GM23248 (cell line): ENCODE results near the gene MAT2B. TPM values are rescaled to one million over a fixed set of nuclear protein-coding genes. Genes with fewer than 3 reads are reported as not detected.

Experiments
- DNase-seq: peaks from one replicate; pipeline ENCODE4 v3.0.0-alpha.2; 2015
- H2AFZ ChIP-seq: fragments of 200-600 bp; sonication (generic); 2 replicates; pipeline ENCODE4 v1.6.1; 2016; ENCODE audit warnings: antibody characterized with exemption
- H3F3A ChIP-seq: fragments of 200-600 bp; sonication (generic); 2 replicates; pipeline ENCODE4 v1.6.1; 2016; ENCODE audit warnings: mild to moderate bottlenecking, antibody characterized with exemption, mixed run types; ENCODE audit not compliant: insufficient read depth
- H3K27ac ChIP-seq: fragments of 200-600 bp; sonication (generic); 2 replicates; pipeline ENCODE4 v1.5.1; 2016; ENCODE audit warnings: mild to moderate bottlenecking
- H3K27me3 ChIP-seq: fragments of 200-600 bp; sonication (generic); replicated peaks from 2 replicates; pipeline ENCODE4 v1.6.1; 2016; ENCODE audit warnings: mild to moderate bottlenecking; ENCODE audit not compliant: insufficient read depth
- H3K36me3 ChIP-seq: fragments of 200-600 bp; sonication (generic); 2 replicates; pipeline ENCODE4 v1.6.1; 2016; ENCODE audit warnings: low read depth, mild to moderate bottlenecking
- H3K4me1 ChIP-seq: fragments of 200-600 bp; sonication (generic); 2 replicates; pipeline ENCODE4 v1.6.1; 2016; ENCODE audit warnings: mild to moderate bottlenecking; ENCODE audit not compliant: insufficient read depth
- H3K4me2 ChIP-seq: fragments of 200-600 bp; sonication (generic); one replicate; pipeline ENCODE4 v1.6.1; 2016; ENCODE audit warnings: mild to moderate bottlenecking; ENCODE audit not compliant: unreplicated experiment
- H3K4me3 ChIP-seq: fragments of 200-600 bp; sonication (generic); 2 replicates; pipeline ENCODE4 v1.5.1; 2016; ENCODE audit warnings: mild to moderate bottlenecking
- H3K79me2 ChIP-seq: fragments of 200-600 bp; sonication (generic); 2 replicates; pipeline ENCODE4 v1.6.1; 2016; ENCODE audit warnings: mild to moderate bottlenecking; ENCODE audit not compliant: insufficient read depth
- H3K9ac ChIP-seq: fragments of 200-600 bp; sonication (generic); 2 replicates; pipeline ENCODE4 v1.6.1; 2016; ENCODE audit warnings: mild to moderate bottlenecking
- H3K9me2 ChIP-seq: fragments of 200-600 bp; sonication (generic); 2 replicates; pipeline ENCODE4 v1.6.1; 2016; ENCODE audit warnings: mixed run types, mild to moderate bottlenecking, moderate library complexity; ENCODE audit not compliant: insufficient read depth
- H3K9me3 ChIP-seq: fragments of 200-600 bp; sonication (generic); one replicate; pipeline ENCODE4 v1.6.1; 2017; ENCODE audit warnings: low read depth
- H4K20me1 ChIP-seq: fragments of 200-600 bp; sonication (generic); 2 replicates; pipeline ENCODE4 v1.6.0; 2016; ENCODE audit not compliant: insufficient read depth
- EZH2 ChIP-seq: fragments of 200-600 bp; sonication (generic); IDR thresholded peaks from 2 replicates; pipeline ENCODE4 v1.6.1; 2018; ENCODE audit warnings: antibody characterized with exemption, mild to moderate bottlenecking; ENCODE audit not compliant: insufficient read depth, poor library complexity, severe bottlenecking
- EZH2phosphoT487 ChIP-seq: fragments of 200-600 bp; sonication (generic); IDR thresholded peaks from 2 replicates; pipeline ENCODE4 v1.6.1; 2018; ENCODE audit warnings: antibody characterized with exemption, moderate library complexity, mild to moderate bottlenecking, low read depth; ENCODE audit not compliant: insufficient read depth
- WGBS, 2 experiments: methylation state at CpG; one replicate each; pipeline ENCODE4 v1.1.6; 2015 to 2017; ENCODE audit warnings: low lambda C conversion rate in 2 of 2, low coverage in 1 of 2; ENCODE audit errors: missing lambda C conversion rate in 2 of 2; 5-methylcytosine and 5-hydroxymethylcytosine counted together
- in situ Hi-C: fragments of 300-500 bp; cut with MboI; formaldehyde crosslinking; loops from 2 replicates; pipeline ENCODE4 v1.15.0; 2020
- polyA plus RNA-seq: library from polyadenylated mRNA; unstranded; fragments of >200 nt; fragmentation: Nextera tagmentation; extraction: Ambion mirVana; gene quantifications from 2 replicates; pipeline ENCODE4 v1.2.1, GENCODE V29; 2016
- total RNA-seq: library from RNA; depleted of rRNA; stranded (reverse); fragments of >200 nt; shearing (Covaris generic); gene quantifications from 2 replicates; pipeline ENCODE4 v1.2.3, GENCODE V29; 2014

The MAT2B gene
- total and polyA plus RNA-seq, 2 experiments from 2014 or later: 63.1 to 95.5 TPM

DNA sequence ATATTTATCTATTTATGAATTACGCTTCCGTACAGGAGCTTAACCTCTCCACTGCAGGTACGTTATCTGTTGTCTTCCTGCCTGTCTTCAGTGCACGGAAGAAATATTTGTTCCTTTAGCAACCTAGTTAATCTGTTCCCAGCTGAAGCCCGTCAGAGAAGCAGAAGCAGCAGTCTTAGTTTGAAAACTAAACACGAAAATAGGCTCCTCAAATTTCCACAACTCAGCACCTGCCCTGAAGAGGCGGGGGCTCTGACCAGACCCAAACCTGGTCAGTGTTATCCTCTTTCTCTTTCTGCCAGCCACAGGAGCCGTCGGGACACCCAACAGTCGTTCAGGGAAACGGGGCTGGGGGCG, 46.0 kb upstream of the MAT2B start:
- Histone ChIP-seq H3K9me2 (no peaks in the 10 kb centered on the region), H3K36me3 (no peaks in the 10 kb centered on the region), H4K20me1 (no peaks in the 10 kb centered on the region), H3K27ac (peak overlapping the region; percentile 97), H3K4me2 (peak overlapping the region; percentile 94), H3K4me1 (peaks cover 23% of the 10 kb centered on the region), H3K27me3 (no peaks in the 10 kb centered on the region), H3K4me3 (peak overlapping the region; percentile 85), H3K9ac (peak overlapping the region; percentile 92), H3K79me2 (peaks cover 54% of the 10 kb centered on the region), H3F3A (peaks cover 36% of the 10 kb centered on the region), H3K9me3 (no peaks in the 10 kb centered on the region), H2AFZ (peak overlapping the region; percentile 91)
- no peak for TF ChIP-seq EZH2
- in situ Hi-C loops: no loop called here
- WGBS, 2 experiments: 0 to 1% methylated on average over 12 of the region's 12 CpGs
- no peak for DNase-seq

DNA sequence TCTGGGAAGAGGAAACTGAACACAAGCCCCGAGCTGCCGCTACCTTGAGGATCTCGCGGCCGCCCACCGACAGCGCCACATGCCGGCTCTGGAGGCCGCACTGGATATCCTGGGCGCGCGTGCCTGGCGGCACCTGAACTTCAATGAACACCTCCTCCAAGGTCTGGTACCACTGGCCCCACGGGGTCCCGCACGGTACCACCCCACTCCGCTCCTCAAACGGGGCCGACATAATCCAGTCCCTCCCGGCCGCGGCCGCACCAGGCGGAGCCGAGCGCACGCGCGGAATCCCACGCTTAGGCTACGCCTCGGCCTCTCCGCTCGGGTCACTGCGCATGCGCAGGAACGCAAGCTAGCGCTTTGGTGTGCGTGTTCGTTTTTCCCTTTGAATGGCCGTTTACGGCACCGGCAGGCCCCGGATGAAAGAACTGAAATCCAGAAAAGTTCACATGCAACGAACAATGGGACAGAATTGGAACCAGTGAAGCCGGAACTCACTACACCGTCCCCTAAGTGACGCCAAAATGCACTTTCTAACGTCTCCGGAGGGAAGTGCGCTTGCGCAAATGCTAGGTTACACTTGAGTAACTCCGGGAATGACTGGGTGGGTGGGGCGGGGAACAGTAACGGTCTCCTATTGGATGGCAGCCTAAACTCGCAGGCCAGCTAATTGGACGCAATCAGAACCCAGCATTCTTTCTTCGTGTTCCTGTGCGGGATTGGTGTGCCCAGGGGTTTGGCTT, 45.4 kb upstream of the MAT2B start, which contains the start of gene NUDCD2:
NUDCD2 (minus strand) TSS at position 284 of the 743 bp plus-strand sequence; CDS start at position 232, 52 bp downstream.
- Histone ChIP-seq H3K9me3 (no peaks in the 10 kb centered on the region), H2AFZ (peak within 1 kb of the TSS; percentile 97), H3K9me2 (no peaks in the 10 kb centered on the region), H3K27ac (peak within 1 kb of the TSS; percentile 97), H3K79me2 (peaks cover 53% of the 10 kb centered on the region), H3K36me3 (no peaks in the 10 kb centered on the region), H3K9ac (peak within 1 kb of the TSS; percentile 92), H4K20me1 (no peaks in the 10 kb centered on the region), H3K4me2 (peak within 1 kb of the TSS; percentile 94), H3K27me3 (no peaks in the 10 kb centered on the region), H3K4me3 (peak within 1 kb of the TSS; percentile 85), H3K4me1 (peaks cover 23% of the 10 kb centered on the region), H3F3A (peaks cover 36% of the 10 kb centered on the region)
- 1 to 2% methylated on average over 48 to 59 of the region's 59 CpGs for WGBS, 2 experiments
- in situ Hi-C loops: no loop called here
- peak; percentile 99 for DNase-seq
- TF ChIP-seq EZH2phosphoT487: no peak
- no peak for TF ChIP-seq EZH2

DNA sequence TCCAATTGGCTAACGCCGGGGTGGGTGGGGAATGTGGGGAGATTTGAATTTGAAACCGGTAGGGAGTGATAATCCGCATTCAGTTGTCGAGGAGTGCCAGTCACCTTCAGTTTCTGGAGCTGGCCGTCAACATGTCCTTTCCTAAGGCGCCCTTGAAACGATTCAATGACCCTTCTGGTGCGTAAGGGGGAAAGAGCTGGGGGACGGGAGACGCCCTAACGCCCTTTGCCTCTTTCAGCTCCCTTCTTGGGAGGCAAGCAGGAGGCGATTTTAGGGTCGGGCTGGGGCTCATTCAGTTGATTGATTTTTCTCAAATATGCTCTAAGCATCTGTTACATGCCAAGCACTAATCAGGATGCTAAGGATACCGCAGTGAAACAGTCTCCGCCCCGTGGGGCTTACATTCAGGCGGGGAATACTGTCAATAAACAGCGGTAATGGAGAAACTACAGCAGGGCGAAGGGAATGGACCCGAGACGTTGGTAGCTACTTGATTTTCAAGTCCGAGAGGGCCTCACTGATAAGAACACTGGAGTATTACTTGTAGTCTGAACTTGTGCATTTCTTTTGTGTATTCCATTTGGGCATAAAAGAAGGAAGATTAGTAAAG, 44.8 kb upstream of the MAT2B start, which contains the start of gene HMMR:
HMMR (plus strand) TSS at position 71 of the 610 bp plus-strand sequence; CDS start at position 132, 61 bp downstream.
- TF ChIP-seq EZH2phosphoT487 (no peak), EZH2 (no peak)
- 0 to 1% methylated on average over 18 to 23 of the region's 23 CpGs for WGBS, 2 experiments
- Histone ChIP-seq H3K9me2 (no peaks in the 10 kb centered on the region), H3K4me3 (peak within 1 kb of the TSS; percentile 85), H3K9me3 (no peaks in the 10 kb centered on the region), H3K27me3 (no peaks in the 10 kb centered on the region), H3K4me2 (peak within 1 kb of the TSS; percentile 94), H3K4me1 (peaks cover 23% of the 10 kb centered on the region), H3K79me2 (peaks cover 54% of the 10 kb centered on the region), H3F3A (peaks cover 34% of the 10 kb centered on the region), H3K36me3 (no peaks in the 10 kb centered on the region), H3K9ac (peak within 1 kb of the TSS; percentile 92), H3K27ac (peak within 1 kb of the TSS; percentile 97), H2AFZ (peak within 1 kb of the TSS; percentile 97), H4K20me1 (no peaks in the 10 kb centered on the region)
- in situ Hi-C loops: no loop called here
- peak; percentile 59 for DNase-seq

DNA sequence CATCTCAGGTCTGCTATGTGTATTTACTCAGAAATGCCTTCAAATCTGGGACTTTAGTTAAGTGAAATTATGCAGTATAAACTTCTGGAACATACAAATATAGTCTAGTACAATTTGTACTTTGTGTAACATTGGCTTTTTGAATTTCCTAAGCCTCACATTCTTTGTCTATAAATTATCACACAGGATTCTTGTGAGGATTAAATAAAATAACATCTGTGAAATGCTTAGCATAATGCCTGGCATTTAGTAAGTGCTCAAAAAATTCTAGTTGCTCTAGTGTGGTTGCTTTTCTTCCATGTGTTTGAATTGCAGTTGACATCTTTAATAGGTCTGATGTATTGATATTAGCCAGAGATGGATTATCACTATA, 42.4 kb upstream of the MAT2B start:
- no peak overlapping the region for H3K4me3 ChIP-seq
- no peaks in the 10 kb centered on the region for H3K9me3 ChIP-seq
- TF ChIP-seq EZH2 (no peak), EZH2phosphoT487 (no peak)
- H3K36me3 ChIP-seq: no peaks in the 10 kb centered on the region
- no peak for DNase-seq
- H3K27ac ChIP-seq: peak overlapping the region; percentile 74
- peaks cover 25% of the 10 kb centered on the region for H3F3A ChIP-seq
- peak overlapping the region; percentile 97 for H2AFZ ChIP-seq
- peaks cover 23% of the 10 kb centered on the region for H3K4me1 ChIP-seq
- in situ Hi-C loops: no loop called here
- H3K4me2 ChIP-seq: no peak overlapping the region
- peaks cover 43% of the 10 kb centered on the region for H3K79me2 ChIP-seq
- H3K9me2 ChIP-seq: no peaks in the 10 kb centered on the region
- no peaks in the 10 kb centered on the region for H4K20me1 ChIP-seq
- H3K9ac ChIP-seq: peak overlapping the region; percentile 80; the same call in 1 of the 2 replicates
- no peaks in the 10 kb centered on the region for H3K27me3 ChIP-seq
